ENCODE results near the gene FJX1. TPM values are rescaled to one million over a fixed set of nuclear protein-coding genes. Genes with fewer than 3 reads are reported as not detected.

FJX1 gene
- total RNA-seq, 1 experiment from 2014 or later, result 8.3 TPM

DNA sequence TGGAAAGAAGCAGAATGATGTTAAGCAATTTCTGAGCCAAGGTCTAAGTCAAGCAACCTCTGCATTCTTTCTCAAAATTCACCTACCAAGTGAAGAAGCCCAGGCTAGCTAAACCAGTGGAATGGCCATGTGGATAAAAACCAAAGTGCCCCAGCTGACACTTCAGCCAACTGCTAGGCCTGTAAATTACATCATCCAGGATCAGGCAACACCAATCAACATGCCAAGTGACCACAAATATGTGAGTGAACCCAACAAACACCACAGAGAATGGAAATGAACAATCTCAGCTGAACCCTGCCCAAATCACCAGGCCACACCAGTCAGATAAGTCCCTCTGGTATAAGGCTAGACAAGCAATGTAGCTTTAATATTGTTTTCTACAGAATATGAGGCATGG is 25.1 kb upstream of the FJX1 start:
- Mint-ChIP-seq H3K27me3 (ENCODE audit: low read depth) (peaks cover 48% of the 10 kb centered on the region), H3K9me3 (no peaks in the 10 kb centered on the region), H3K4me3 (no peak overlapping the region), H3K4me1 (peaks cover 4% of the 10 kb centered on the region; the same call in 1 of the 2 replicates), H3K36me3 (no peaks in the 10 kb centered on the region), H3K27ac (no peak overlapping the region)
- CTCF ChIA-PET, result interaction anchor here (0.8 kb wide), 1 partner anchor 666 kb away, joined by 3 read pairs; no protein-coding TSS in a partner anchor
- DNase-seq (ENCODE audit: low spot score) (no peak), ATAC-seq (no peak)
- TF ChIP-seq ZNF138 (CRISPR knock-in tag; conservative IDR thresholded peaks at IDR 0.05) (no peak), NFYB (CRISPR knock-in tag; conservative IDR thresholded peaks at IDR 0.05; ENCODE audit: low read depth) (no peak), CTCF (IDR thresholded peaks at IDR 0.05) (no peak)
- TF ChIP-seq, protein P1, sequence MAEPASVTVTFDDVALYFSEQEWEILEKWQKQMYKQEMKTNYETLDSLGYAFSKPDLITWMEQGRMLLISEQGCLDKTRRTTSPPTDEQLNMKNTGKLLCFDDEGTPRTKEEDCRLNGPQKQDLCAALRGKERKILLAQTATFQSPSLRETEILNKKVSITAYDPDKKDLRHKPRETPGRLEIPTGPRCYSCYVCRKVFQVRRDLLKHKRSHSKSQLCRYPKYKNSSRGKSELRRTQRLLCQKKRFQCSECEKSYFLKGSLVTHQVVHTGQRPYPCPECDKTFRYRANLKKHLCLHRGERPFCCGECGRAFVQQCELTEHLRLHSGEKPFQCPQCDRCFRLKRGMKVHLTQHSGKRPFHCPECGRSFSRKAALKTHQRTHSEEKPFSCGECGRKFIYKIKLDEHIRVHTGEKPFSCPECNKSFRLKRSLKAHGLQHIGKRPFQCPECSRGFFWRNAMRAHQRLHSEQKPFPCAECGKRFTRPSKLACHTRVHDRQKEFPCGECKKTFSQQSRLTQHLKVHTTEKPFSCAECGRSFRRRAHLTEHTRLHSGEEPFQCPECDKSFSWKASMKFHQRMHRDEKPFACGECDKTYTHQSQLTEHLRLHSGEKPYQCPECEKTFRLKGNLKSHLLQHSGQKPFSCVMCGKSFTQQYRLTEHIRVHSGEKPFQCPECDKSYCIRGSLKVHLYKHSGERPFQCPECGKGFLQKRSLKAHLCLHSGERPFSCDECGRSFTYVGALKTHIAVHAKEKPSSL (CRISPR knock-in tag; conservative IDR thresholded peaks at IDR 0.05), result no peak
- TF ChIP-seq, protein P2, sequence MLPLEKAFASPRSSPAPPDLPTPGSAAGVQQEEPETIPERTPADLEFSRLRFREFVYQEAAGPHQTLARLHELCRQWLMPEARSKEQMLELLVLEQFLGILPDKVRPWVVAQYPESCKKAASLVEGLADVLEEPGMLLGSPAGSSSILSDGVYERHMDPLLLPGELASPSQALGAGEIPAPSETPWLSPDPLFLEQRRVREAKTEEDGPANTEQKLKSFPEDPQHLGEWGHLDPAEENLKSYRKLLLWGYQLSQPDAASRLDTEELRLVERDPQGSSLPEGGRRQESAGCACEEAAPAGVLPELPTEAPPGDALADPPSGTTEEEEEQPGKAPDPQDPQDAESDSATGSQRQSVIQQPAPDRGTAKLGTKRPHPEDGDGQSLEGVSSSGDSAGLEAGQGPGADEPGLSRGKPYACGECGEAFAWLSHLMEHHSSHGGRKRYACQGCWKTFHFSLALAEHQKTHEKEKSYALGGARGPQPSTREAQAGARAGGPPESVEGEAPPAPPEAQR (CRISPR knock-in tag; IDR thresholded peaks at IDR 0.05), result no peak
- POLR2A ChIA-PET, result no interaction called here

GRCh38 chr11:35594680-35595079 is 23.6 kb upstream of the FJX1 start:
- no peaks in the 10 kb centered on the region for H3K9me3 Mint-ChIP-seq

DNA sequence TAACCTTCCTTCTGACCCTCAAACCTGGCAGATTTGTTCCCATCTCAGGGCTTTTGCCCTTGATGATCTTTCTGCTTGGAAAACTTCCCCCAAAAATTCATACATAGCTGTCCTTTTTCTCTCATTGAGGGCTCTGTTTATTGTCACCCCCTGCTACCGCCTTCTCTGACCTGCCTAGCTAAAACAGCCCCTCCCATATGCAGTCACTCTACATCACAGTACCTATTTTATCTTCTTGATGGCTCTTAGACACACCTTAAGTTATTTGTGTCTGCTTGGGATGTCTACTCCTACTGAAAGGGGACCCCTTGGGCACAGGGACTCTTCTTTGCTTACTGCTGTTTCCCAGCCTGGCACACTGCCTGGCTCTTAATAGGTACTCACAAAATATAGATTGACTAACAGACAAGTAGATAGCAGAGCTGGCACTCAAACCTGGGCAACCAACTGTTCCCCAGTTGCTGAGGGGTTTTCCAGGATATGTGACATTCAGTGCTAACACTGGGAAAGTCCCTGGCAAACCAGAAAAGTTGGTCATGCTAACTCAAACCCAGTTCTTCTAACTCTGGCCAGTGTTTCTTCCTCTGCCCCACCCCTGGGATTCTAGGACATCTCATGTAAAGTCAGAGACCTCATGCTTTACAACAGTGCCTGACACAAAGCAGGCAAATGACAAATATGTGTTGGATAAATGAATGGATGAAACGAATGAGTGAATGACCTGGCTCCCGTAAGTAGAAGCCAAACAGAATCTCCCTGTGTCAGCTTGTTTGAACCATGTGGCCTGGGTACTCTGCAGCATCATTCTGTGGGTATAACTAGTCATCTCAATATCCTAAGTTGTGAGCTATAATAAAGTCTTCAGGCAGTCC is 19.8 kb upstream of the FJX1 start:
- DNase-seq (ENCODE audit: low spot score) (no peak), ATAC-seq (no peak)
- POLR2A ChIA-PET, result no interaction called here

More at GRCh38 chr11:35594680-35595079, 23.6 kb upstream of the FJX1 start:
- Mint-ChIP-seq H3K27ac (no peak overlapping the region), H3K4me1 (peaks cover 4% of the 10 kb centered on the region; the same call in 1 of the 2 replicates), H3K27me3 (ENCODE audit: low read depth) (peaks cover 56% of the 10 kb centered on the region), H3K36me3 (no peaks in the 10 kb centered on the region), H3K4me3 (no peak overlapping the region)
- POLR2A ChIA-PET, result interaction anchor here (0.7 kb wide), 1 partner anchor 529 kb away, joined by 5 read pairs; no protein-coding TSS in a partner anchor
- TF ChIP-seq IRF2 (CRISPR knock-in tag; IDR thresholded peaks at IDR 0.05; ENCODE audit: borderline replicate concordance, low read depth) (no peak), CBFB (CRISPR knock-in tag; IDR thresholded peaks at IDR 0.05; ENCODE audit: low read depth) (no peak), SMAD3 (CRISPR knock-in tag; IDR thresholded peaks at IDR 0.05; ENCODE audit: borderline replicate concordance) (no peak), TEAD4 (CRISPR knock-in tag; IDR thresholded peaks at IDR 0.05) (no peak), CREB1 (CRISPR knock-in tag; IDR thresholded peaks at IDR 0.05) (no peak), JAZF1 (CRISPR knock-in tag; IDR thresholded peaks at IDR 0.05) (no peak), NFATC4 (CRISPR knock-in tag; IDR thresholded peaks at IDR 0.05) (no peak), SOX15 (CRISPR knock-in tag; IDR thresholded peaks at IDR 0.05) (no peak)
- CTCF ChIA-PET, result no interaction called here
- DNase-seq (ENCODE audit: low spot score), result no peak
- ATAC-seq, result no peak

More for the DNA sequence above, 19.8 kb upstream of the FJX1 start:
- H3K4me1 Mint-ChIP-seq, result peaks cover 4% of the 10 kb centered on the region; the same call in 1 of the 2 replicates
- no peaks in the 10 kb centered on the region for H3K9me3 Mint-ChIP-seq
- TF ChIP-seq ETV6 (CRISPR knock-in tag; IDR thresholded peaks at IDR 0.05) (no peak), ZNF423 (CRISPR knock-in tag; IDR thresholded peaks at IDR 0.05) (no peak), JUN (CRISPR knock-in tag; IDR thresholded peaks at IDR 0.05) (no peak), NR1H2 (CRISPR knock-in tag; IDR thresholded peaks at IDR 0.05) (no peak), RORB (CRISPR knock-in tag; IDR thresholded peaks at IDR 0.05) (no peak), FOXK1 (CRISPR knock-in tag; IDR thresholded peaks at IDR 0.05) (no peak), PREB (CRISPR knock-in tag; IDR thresholded peaks at IDR 0.05; ENCODE audit: borderline replicate concordance) (no peak), ERG (CRISPR knock-in tag; IDR thresholded peaks at IDR 0.05) (no peak), ZNF138 (CRISPR knock-in tag; conservative IDR thresholded peaks at IDR 0.05) (no peak), KAT7 (CRISPR knock-in tag; IDR thresholded peaks at IDR 0.05; ENCODE audit: borderline replicate concordance) (no peak)
- no peaks in the 10 kb centered on the region for H3K36me3 Mint-ChIP-seq
- H3K27ac Mint-ChIP-seq, result no peak overlapping the region
- peaks cover 58% of the 10 kb centered on the region for H3K27me3 Mint-ChIP-seq (ENCODE audit: low read depth)
- CTCF ChIA-PET, result no interaction called here
- H3K4me3 Mint-ChIP-seq, result no peak overlapping the region
